GM23338 (cell line): Measurements from ENCODE around the gene GPRC5C. TPM values are rescaled to one million over a fixed set of nuclear protein-coding genes. Genes with fewer than 3 reads are reported as not detected.

Experiments used
- ATAC-seq: fragments of 200-7000 bp; cut with Tn5 transposase; 3 replicates; pipeline ENCODE4 v1.9.1; 2020
- DNase-seq: peaks from one replicate; pipeline ENCODE4 v3.0.0-alpha.2; 2015; ENCODE audit warnings: low spot score
- H2AFZ ChIP-seq: fragments of 200-600 bp; sonication (generic); 2 replicates; pipeline ENCODE4 v1.8.0; 2016; ENCODE audit warnings: antibody characterized with exemption, mild to moderate bottlenecking, moderate library complexity
- H3F3A ChIP-seq: fragments of 200-600 bp; sonication (generic); replicated peaks from 2 replicates; pipeline ENCODE4 v1.8.0; 2017; ENCODE audit warnings: antibody characterized with exemption, mixed run types, low read depth
- H3K27ac ChIP-seq: fragments of 200-600 bp; sonication (generic); 2 replicates; pipeline ENCODE4 v1.6.1; 2016; ENCODE audit warnings: low read depth
- H3K27me3 ChIP-seq: fragments of 200-600 bp; sonication (generic); 2 replicates; pipeline ENCODE4 v1.8.0; 2016; ENCODE audit warnings: mild to moderate bottlenecking, mixed run types, moderate library complexity; ENCODE audit not compliant: insufficient read depth
- H3K36me3 ChIP-seq: fragments of 200-600 bp; sonication (generic); 2 replicates; pipeline ENCODE4 v1.8.0; 2016; ENCODE audit warnings: mild to moderate bottlenecking; ENCODE audit not compliant: insufficient read depth
- H3K4me1 ChIP-seq: fragments of 200-600 bp; sonication (generic); 2 replicates; pipeline ENCODE4 v1.8.0; 2016; ENCODE audit warnings: mild to moderate bottlenecking, moderate library complexity; ENCODE audit not compliant: insufficient read depth
- H3K4me2 ChIP-seq: fragments of 200-600 bp; sonication (generic); 2 replicates; pipeline ENCODE4 v1.7.1; 2017; ENCODE audit warnings: mixed run types
- H3K4me3 ChIP-seq: fragments of 200-600 bp; sonication (generic); 2 replicates; pipeline ENCODE4 v1.6.1; 2016; ENCODE audit warnings: mixed run types
- H3K79me2 ChIP-seq: fragments of 200-600 bp; sonication (generic); replicated peaks from 2 replicates; pipeline ENCODE4 v1.8.0; 2017; ENCODE audit warnings: mild to moderate bottlenecking; ENCODE audit not compliant: insufficient read depth
- H3K9me2 ChIP-seq: fragments of 200-600 bp; sonication (generic); 2 replicates; pipeline ENCODE4 v1.8.0; 2017; ENCODE audit not compliant: insufficient read depth
- H4K20me1 ChIP-seq: fragments of 200-600 bp; sonication (generic); replicated peaks from 2 replicates; pipeline ENCODE4 v1.8.0; 2017; ENCODE audit warnings: mild to moderate bottlenecking; ENCODE audit not compliant: insufficient read depth
- H3K27ac Mint-ChIP-seq: 2 replicates; pipeline ENCODE4 v1.8.0; 2020; ENCODE audit warnings: inconsistent platforms, mild to moderate bottlenecking, moderate library complexity, mixed read lengths
- H3K27me3 Mint-ChIP-seq: 3 replicates; pipeline ENCODE4 v1.8.0; 2022; ENCODE audit warnings: low read depth, mild to moderate bottlenecking, moderate library complexity, mixed read lengths, inconsistent platforms; ENCODE audit not compliant: insufficient read depth, poor library complexity
- H3K36me3 Mint-ChIP-seq: 3 replicates; pipeline ENCODE4 v1.8.0; 2021; ENCODE audit warnings: low read depth, mild to moderate bottlenecking, inconsistent platforms, moderate library complexity, mixed read lengths
- H3K4me1 Mint-ChIP-seq: 3 replicates; pipeline ENCODE4 v1.8.0; 2020; ENCODE audit warnings: mild to moderate bottlenecking, inconsistent platforms, mixed read lengths
- H3K4me3 Mint-ChIP-seq: 3 replicates; pipeline ENCODE4 v1.8.0; 2021; ENCODE audit warnings: moderate library complexity, mild to moderate bottlenecking, inconsistent platforms, mixed read lengths
- H3K9me3 Mint-ChIP-seq: 3 replicates; pipeline ENCODE4 v1.8.0; 2020; ENCODE audit warnings: moderate library complexity, mild to moderate bottlenecking, inconsistent platforms, mixed read lengths
- CTCF ChIP-seq, 2 experiments: fragments of 200-600 bp in 1 of 2; sonication (generic) in 1 of 2; conservative IDR thresholded peaks; 2 replicates each; pipeline versions ENCODE4 v1.5.1 to v1.6.1; 2016 to 2017; ENCODE audit warnings: antibody characterized with exemption in 2 of 2, low read depth in 2 of 2, mild to moderate bottlenecking in 2 of 2, moderate library complexity in 1 of 2
- ZNF114 ChIP-seq: fragments of 250-450 bp; sonication (Bioruptor Pico); IDR thresholded peaks from 2 replicates; pipeline ENCODE4 v1.5.0; 2020; ENCODE audit warnings: mild to moderate bottlenecking, moderate library complexity
- ZNF331 ChIP-seq: fragments of 250-450 bp; sonication (Bioruptor Pico); IDR thresholded peaks from 2 replicates; pipeline ENCODE4 v1.5.0; 2020; ENCODE audit warnings: low read depth, mild to moderate bottlenecking, moderate library complexity
- polyA plus RNA-seq: library from polyadenylated mRNA; unstranded; fragments of >200 nt; fragmentation: Nextera tagmentation; extraction: Ambion mirVana; gene quantifications from 2 replicates; pipeline ENCODE4 v1.2.1, GENCODE V29; 2016
- small RNA-seq: library from RNA; depleted of rRNA; stranded (forward); fragments of <200 nt; gene quantifications from one replicate; pipeline ENCODE3, GENCODE V24; 2014; ENCODE audit warnings: low replicate concordance
- total RNA-seq: library from RNA; depleted of rRNA; stranded (reverse); fragments of >200 nt; shearing (Covaris generic); gene quantifications from 2 replicates; pipeline ENCODE4 v1.2.3, GENCODE V29; 2014; rRNA removed

The GPRC5C gene
- total and polyA plus RNA-seq, 2 experiments from 2014 or later, result 9.0 to 22.4 TPM

- Histone ChIP-seq H3K27ac (no peak overlapping the region), H3K4me3 (no peak overlapping the region), H3K36me3 (no peaks in the 10 kb centered on the region), H3K4me2 (no peak overlapping the region), H2AFZ (no peak overlapping the region), H3F3A (no peaks in the 10 kb centered on the region), H3K27me3 (no peaks in the 10 kb centered on the region), H3K9me2 (no peaks in the 10 kb centered on the region), H3K4me1 (no peaks in the 10 kb centered on the region; the same call in 1 of the 2 replicates), H4K20me1 (no peaks in the 10 kb centered on the region), H3K79me2 (no peaks in the 10 kb centered on the region)
- peaks cover 5% of the 10 kb centered on the region; the same call in 1 of the 3 replicates for H3K36me3 Mint-ChIP-seq
- ATAC-seq (peak; percentile 96), DNase-seq (peak; percentile 94)
- TF ChIP-seq ZNF331 (CRISPR knock-in tag) (no peak), CTCF (conservative IDR thresholded peaks at IDR 0.05; ENCODE audit: low read depth in 2 of 2) (peak; percentile 95 to 96), ZNF114 (CRISPR knock-in tag) (no peak)
- no peak overlapping the region for H3K4me3 Mint-ChIP-seq
- H3K4me1 Mint-ChIP-seq, result no peaks in the 10 kb centered on the region; the same call in 2 of the 3 replicates
- peaks cover 14% of the 10 kb centered on the region for H3K9me3 Mint-ChIP-seq
- peaks cover 4% of the 10 kb centered on the region for H3K27me3 Mint-ChIP-seq
- H3K27ac Mint-ChIP-seq, result no peak overlapping the region
Measured at GRCh38 chr17:74493331-74493833, 61.5 kb downstream of the GPRC5C start.

Small RNAs within 50 kb of the gene (small RNA-seq; reads per million reads assigned to genes)
- not detected for gene RNA5SP448

Other genes with a start within 250 kb of the GPRC5C start
- 231 and 286 TPM in 2 replicates for gene RPL38, start 228.4 kb upstream of the GPRC5C start, total RNA-seq
- 5,312 and 5,616 TPM in 2 replicates for gene RPL38, start 228.4 kb upstream of the GPRC5C start, polyA plus RNA-seq
- gene TTYH2, start 218.5 kb upstream of the GPRC5C start, total RNA-seq, result 3.9 and 5.2 TPM in 2 replicates
- 1.4 and 2.1 TPM in 2 replicates for gene TTYH2, start 218.5 kb upstream of the GPRC5C start, polyA plus RNA-seq
- gene DNAI2, start 157.9 kb upstream of the GPRC5C start, total RNA-seq, result not detected in 2 replicates
- gene DNAI2, start 157.9 kb upstream of the GPRC5C start, polyA plus RNA-seq, result 0.21 TPM in 1 of 2 replicates, not detected in the other
- gene KIF19, start 105.9 kb upstream of the GPRC5C start, total RNA-seq, result 0.27 and 0.35 TPM in 2 replicates
- 0.07 and 0.36 TPM in 2 replicates for gene KIF19, start 105.9 kb upstream of the GPRC5C start, polyA plus RNA-seq
- 4.9 and 5.0 TPM in 2 replicates for gene BTBD17, start 70.2 kb upstream of the GPRC5C start, total RNA-seq
- gene BTBD17, start 70.2 kb upstream of the GPRC5C start, polyA plus RNA-seq, result 1.7 and 1.9 TPM in 2 replicates
- not detected in 2 replicates for gene GPR142, start 64.6 kb upstream of the GPRC5C start, total RNA-seq
- gene GPR142, start 64.6 kb upstream of the GPRC5C start, polyA plus RNA-seq, result not detected in 2 replicates
- 0.45 and 0.70 TPM in 2 replicates for gene CD300A, start 34.5 kb downstream of the GPRC5C start, total RNA-seq
- gene CD300A, start 34.5 kb downstream of the GPRC5C start, polyA plus RNA-seq, result 0.37 and 0.54 TPM in 2 replicates
- not detected in 2 replicates for gene CD300LB, start 99.4 kb downstream of the GPRC5C start, total RNA-seq
- gene CD300LB, start 99.4 kb downstream of the GPRC5C start, polyA plus RNA-seq, result not detected in 2 replicates
- not detected in 2 replicates for gene CD300C, start 114.0 kb downstream of the GPRC5C start, total RNA-seq
- not detected in 2 replicates for gene CD300C, start 114.0 kb downstream of the GPRC5C start, polyA plus RNA-seq
- gene CD300H, start 135.4 kb downstream of the GPRC5C start, total RNA-seq, result not detected in 2 replicates
- gene CD300H, start 135.4 kb downstream of the GPRC5C start, polyA plus RNA-seq, result not detected in 2 replicates
- not detected in 2 replicates for gene CD300LD, start 160.2 kb downstream of the GPRC5C start, total RNA-seq
- gene CD300LD, start 160.2 kb downstream of the GPRC5C start, polyA plus RNA-seq, result not detected in 2 replicates
- gene CD300E, start 191.7 kb downstream of the GPRC5C start, total RNA-seq, result not detected in 2 replicates
- gene CD300E, start 191.7 kb downstream of the GPRC5C start, polyA plus RNA-seq, result not detected in 2 replicates